HepG2 (cell line): ENCODE measurements around the gene CELSR2. TPM values are rescaled to one million over a fixed set of nuclear protein-coding genes. Genes with fewer than 3 reads are reported as not detected.

Experiments used
- CSRNP1 ChIP-seq: sonication (generic); formaldehyde crosslinking; IDR thresholded peaks from 2 replicates; pipeline ENCODE4 v1.8.1; 2023; ENCODE audit warnings: mild to moderate bottlenecking, missing genetic modification reagents
- DR1 ChIP-seq: sonication (generic); formaldehyde crosslinking; IDR thresholded peaks from 2 replicates; pipeline ENCODE4 v1.8.0; 2021; ENCODE audit warnings: mild to moderate bottlenecking, missing genetic modification reagents, inconsistent platforms
- FOXK2 ChIP-seq: fragments of 450-650 bp; IDR thresholded peaks from 2 replicates; pipeline ENCODE4 v1.6.1; 2016
- GMEB1 ChIP-seq: sonication (generic); formaldehyde crosslinking; IDR thresholded peaks from 2 replicates; pipeline ENCODE4 v1.5.1; 2020; ENCODE audit warnings: missing genetic modification reagents, mild to moderate bottlenecking, borderline replicate concordance
- GRHL1 ChIP-seq: sonication (generic); formaldehyde crosslinking; conservative IDR thresholded peaks from 2 replicates; pipeline ENCODE4 v1.8.0; 2022; ENCODE audit warnings: missing genetic modification reagents
- HNF4G ChIP-seq, 2 experiments: sonication (generic) in 1 of 2; formaldehyde crosslinking in 1 of 2; IDR thresholded peaks; 2 replicates each; pipeline versions ENCODE4 v1.4.0 to v1.6.1; 2011 to 2020; ENCODE audit warnings: borderline replicate concordance in 2 of 2, low read depth in 2 of 2, mild to moderate bottlenecking in 2 of 2, low read length in 1 of 2, missing genetic modification reagents in 1 of 2, moderate library complexity in 1 of 2
- KDM5A ChIP-seq: fragments of 200-600 bp; sonication (generic); IDR thresholded peaks from 2 replicates; pipeline ENCODE4 v1.7.0; 2018; ENCODE audit warnings: antibody characterized with exemption, mild to moderate bottlenecking, low read length, borderline replicate concordance
- PRPF4 ChIP-seq: fragments of 200-400 bp; formaldehyde crosslinking; IDR thresholded peaks from 2 replicates; pipeline ENCODE4 v1.6.1; 2016; ENCODE audit warnings: low read length, low read depth; ENCODE audit not compliant: poor library complexity, severe bottlenecking
- RBAK ChIP-seq: sonication (generic); formaldehyde crosslinking; IDR thresholded peaks from 2 replicates; pipeline ENCODE4 v1.5.1; 2020; ENCODE audit warnings: mild to moderate bottlenecking, missing genetic modification reagents
- SP4 ChIP-seq: sonication (generic); formaldehyde crosslinking; IDR thresholded peaks from 2 replicates; pipeline ENCODE4 v1.8.1; 2023; ENCODE audit warnings: mild to moderate bottlenecking, missing genetic modification reagents
- SRSF4 ChIP-seq: fragments of 200-400 bp; formaldehyde crosslinking; IDR thresholded peaks from one replicate; pipeline ENCODE4 v1.6.1; 2018; ENCODE audit warnings: mild to moderate bottlenecking, low read depth, low read length, moderate library complexity; ENCODE audit not compliant: poor library complexity, severe bottlenecking
- SRY ChIP-seq: sonication (generic); formaldehyde crosslinking; IDR thresholded peaks from 2 replicates; pipeline ENCODE4 v1.8.0; 2022; ENCODE audit warnings: mild to moderate bottlenecking, missing genetic modification reagents
- TBX3 ChIP-seq: fragments of 450-650 bp; IDR thresholded peaks from 2 replicates; pipeline ENCODE4 v1.6.1; 2017; ENCODE audit warnings: antibody characterized with exemption, mild to moderate bottlenecking, inconsistent platforms, borderline replicate concordance
- TCF7L2 ChIP-seq: IDR thresholded peaks from 2 replicates; pipeline ENCODE4 v1.6.1; 2011; ENCODE audit warnings: mild to moderate bottlenecking, low read depth, low read length, moderate library complexity
- ZBTB7B ChIP-seq: sonication (generic); formaldehyde crosslinking; IDR thresholded peaks from 2 replicates; pipeline ENCODE4 v1.4.0; 2020; ENCODE audit warnings: missing genetic modification reagents
- ZFY ChIP-seq: sonication (generic); formaldehyde crosslinking; IDR thresholded peaks from 2 replicates; pipeline ENCODE4 v1.4.0; 2020; ENCODE audit warnings: missing genetic modification reagents
- ZNF121 ChIP-seq: sonication (generic); formaldehyde crosslinking; IDR thresholded peaks from 2 replicates; pipeline ENCODE4 v1.5.0; 2020; ENCODE audit warnings: mild to moderate bottlenecking, missing genetic modification reagents
- ZNF136 ChIP-seq: sonication (generic); formaldehyde crosslinking; IDR thresholded peaks from 2 replicates; pipeline ENCODE4 v1.8.1; 2022; ENCODE audit warnings: low read depth, mild to moderate bottlenecking, moderate library complexity, missing genetic modification reagents
- ZNF256 ChIP-seq: sonication (generic); formaldehyde crosslinking; conservative IDR thresholded peaks from 2 replicates; pipeline ENCODE4 v1.4.0; 2020; ENCODE audit warnings: missing genetic modification reagents
- ZNF274 ChIP-seq: sonication (generic); formaldehyde crosslinking; IDR thresholded peaks from 2 replicates; pipeline ENCODE4 v1.5.1; 2020; ENCODE audit warnings: mild to moderate bottlenecking, missing genetic modification reagents
- ZNF691 ChIP-seq: sonication (generic); formaldehyde crosslinking; IDR thresholded peaks from 2 replicates; pipeline ENCODE4 v1.4.0; 2020; ENCODE audit warnings: missing genetic modification reagents, low read depth, mild to moderate bottlenecking, borderline replicate concordance
- ZNF768 ChIP-seq: sonication (generic); formaldehyde crosslinking; IDR thresholded peaks from 2 replicates; pipeline ENCODE4 v1.4.0; 2020; ENCODE audit warnings: missing genetic modification reagents
- polyA plus RNA-seq, 8 experiments: library from polyadenylated mRNA; depleted of rRNA in 3 of 8; stranded (reverse) in 7 of 8; unstranded in 1 of 8; fragments of >200 nt; fragmentation: Illumina TruSeq in 4 of 8; extraction: Trizol in 4 of 8; gene quantifications; 2 replicates each; pipeline versions ENCODE4 v1.2.1 to v1.2.3, GENCODE V29; 2011 to 2016; ENCODE audit warnings: low read depth in 4 of 8, missing spikeins in 1 of 8, mixed read lengths in 1 of 8; ENCODE audit not compliant: insufficient read depth in 1 of 8
- total RNA-seq, 5 experiments: library from RNA; depleted of rRNA; stranded (reverse); fragments of >200 nt; fragmentation: Illumina TruSeq; extraction: Trizol; gene quantifications; 2 replicates each; pipeline ENCODE4 v1.2.3, GENCODE V29; 2016; ENCODE audit warnings: low read depth in 1 of 5

The CELSR2 gene
- total and polyA plus RNA-seq, 2 of the 13 experiments (the other 11 are each of a cell fraction or from before 2014, with no cell fraction given), result 4.0 to 6.6 TPM

GRCh38 chr1:109213824-109214693, 35.3 kb upstream of the CELSR2 start, which contains the start of gene SARS1 (continued):
- 0 out of 2 replicates have a peak, but pooled peaks have one; percentile 19 for TF ChIP-seq ZNF768
- no peak for TF ChIP-seq CSRNP1 (CRISPR knock-in tag)
- TF ChIP-seq SP4 (CRISPR knock-in tag), result peak; percentile 66
- TF ChIP-seq SRY, result peak; percentile 61; the same call in 1 of the 2 replicates
- TF ChIP-seq KDM5A, result no peak
- no peak for TF ChIP-seq HNF4G (IDR thresholded peaks at IDR 0.05; ENCODE audit: borderline replicate concordance, low read depth, low read length)
- TF ChIP-seq HNF4G (CRISPR knock-in tag; IDR thresholded peaks at IDR 0.05; ENCODE audit: borderline replicate concordance, low read depth), result peak; percentile 59; the same call in 1 of the 2 replicates
- no peak for TF ChIP-seq GRHL1 (CRISPR knock-in tag)
- TF ChIP-seq GMEB1 (CRISPR knock-in tag), result peak; percentile 70; the same call in 1 of the 2 replicates
- no peak for TF ChIP-seq TCF7L2
- TF ChIP-seq ZNF136 (CRISPR knock-in tag), result no peak; the same call in 1 of the 2 replicates
- TF ChIP-seq RBAK, result no peak
- peak; percentile 66; the same call in 1 of the 2 replicates for TF ChIP-seq ZFY (CRISPR knock-in tag)
- TF ChIP-seq SRSF4, result no peak
- no peak for TF ChIP-seq PRPF4
- peak; percentile 23; the same call in 1 of the 2 replicates for TF ChIP-seq ZNF691 (CRISPR knock-in tag)
- no peak for TF ChIP-seq TBX3
- no peak for TF ChIP-seq ZBTB7B
- TF ChIP-seq ZNF274 (CRISPR knock-in tag), result no peak
- TF ChIP-seq FOXK2, result no peak
- TF ChIP-seq DR1, result no peak; the same call in 1 of the 2 replicates
- no peak for TF ChIP-seq ZNF121 (CRISPR knock-in tag)
- TF ChIP-seq ZNF256 (CRISPR knock-in tag), result no peak
